ENCODE data around the gene MPND. TPM values are rescaled to one million over a fixed set of nuclear protein-coding genes. Genes with fewer than 3 reads are reported as not detected.
A peak's percentile ranks its signal among the peaks of the same experiment; 100 is the strongest.

MPND gene
- total RNA-seq, 2 donors from 2014 or later = 5.8 to 10.8 TPM

- no peak for ATAC-seq (ENCODE audit: insufficient number of reproducible peaks, low FRiP score, low read depth)
These were observed 32.0 kb downstream of the MPND start for GRCh38 chr19:4375164-4376027.

GRCh38 chr19:4376028-4376670 is 32.8 kb downstream of the MPND start:
- H3K27me3 ChIP-seq (replicated peaks; ENCODE audit: insufficient read depth) = no peaks in the 10 kb centered on the region
- H3K27ac ChIP-seq = peak overlapping the region; percentile 95 to 96
- no peak for ATAC-seq (ENCODE audit: insufficient number of reproducible peaks, low FRiP score, low read depth)
- H3K36me3 ChIP-seq = no peaks in the 10 kb centered on the region
- peaks cover 50 to 83% of the 10 kb centered on the region in 2 donors for H3K4me1 ChIP-seq (ENCODE audit: control insufficient read depth in 1 of 2, low read depth in 2 of 2)
- DNase-seq (ENCODE audit: low spot score) = no peak
- peak overlapping the region; percentile 4 for H3K4me3 ChIP-seq
- TF ChIP-seq CTCF (IDR thresholded peaks at IDR 0.05) = no peak
- no peaks in the 10 kb centered on the region for H3K9me3 ChIP-seq

More at GRCh38 chr19:4375164-4376027, 32.0 kb downstream of the MPND start:
- no peaks in the 10 kb centered on the region for H3K27me3 ChIP-seq (replicated peaks; ENCODE audit: insufficient read depth)
- no peaks in the 10 kb centered on the region for H3K36me3 ChIP-seq
- peak overlapping the region; percentile 38 for H3K4me3 ChIP-seq
- peak overlapping the region; percentile 95 to 96 for H3K27ac ChIP-seq
- peak; percentile 52 for TF ChIP-seq CTCF (IDR thresholded peaks at IDR 0.05)
- DNase-seq (ENCODE audit: low spot score) = no peak
- no peaks in the 10 kb centered on the region for H3K9me3 ChIP-seq
- H3K4me1 ChIP-seq (ENCODE audit: control insufficient read depth in 1 of 2, low read depth in 2 of 2) = peaks cover 56 to 88% of the 10 kb centered on the region in 2 donors

GRCh38 chr19:4376671-4376990 is 33.3 kb downstream of the MPND start:
- ATAC-seq (ENCODE audit: insufficient number of reproducible peaks, low FRiP score, low read depth) (no peak), DNase-seq (ENCODE audit: low spot score) (no peak)
- H3K4me3 ChIP-seq = no peak overlapping the region
- H3K27ac ChIP-seq = peak overlapping the region; percentile 95 to 96
- no peaks in the 10 kb centered on the region for H3K36me3 ChIP-seq
- no peaks in the 10 kb centered on the region for H3K27me3 ChIP-seq (replicated peaks; ENCODE audit: insufficient read depth)
- H3K9me3 ChIP-seq = no peaks in the 10 kb centered on the region
- H3K4me1 ChIP-seq (ENCODE audit: control insufficient read depth in 1 of 2, low read depth in 2 of 2) = peaks cover 50 to 78% of the 10 kb centered on the region in 2 donors
- TF ChIP-seq CTCF (IDR thresholded peaks at IDR 0.05) = no peak

GRCh38 chr19:4376991-4377781 is 33.8 kb downstream of the MPND start:
- H3K4me3 ChIP-seq = no peak overlapping the region
- no peaks in the 10 kb centered on the region for H3K9me3 ChIP-seq
- H3K4me1 ChIP-seq (ENCODE audit: control insufficient read depth in 1 of 2, low read depth in 2 of 2) = peaks cover 50 to 73% of the 10 kb centered on the region in 2 donors
- no peaks in the 10 kb centered on the region for H3K27me3 ChIP-seq (replicated peaks; ENCODE audit: insufficient read depth)
- no peak for ATAC-seq (ENCODE audit: insufficient number of reproducible peaks, low FRiP score, low read depth)
- peak overlapping the region; percentile 95 to 96 for H3K27ac ChIP-seq
- no peaks in the 10 kb centered on the region for H3K36me3 ChIP-seq
- no peak for DNase-seq (ENCODE audit: low spot score)
- no peak for TF ChIP-seq CTCF (IDR thresholded peaks at IDR 0.05)

- H3K36me3 ChIP-seq = no peaks in the 10 kb centered on the region
- no peak for DNase-seq (ENCODE audit: low spot score)
- peaks cover 36 to 56% of the 10 kb centered on the region in 2 donors for H3K4me1 ChIP-seq (ENCODE audit: control insufficient read depth in 1 of 2, low read depth in 2 of 2)
These were observed 35.5 kb downstream of the MPND start for GRCh38 chr19:4378886-4379285.

More at GRCh38 chr19:4378886-4379285, 35.5 kb downstream of the MPND start:
- no peak overlapping the region for H3K27ac ChIP-seq
- no peaks in the 10 kb centered on the region for H3K27me3 ChIP-seq (replicated peaks; ENCODE audit: insufficient read depth)
- H3K4me3 ChIP-seq = no peak overlapping the region
- no peak for ATAC-seq (ENCODE audit: insufficient number of reproducible peaks, low FRiP score, low read depth)
- H3K9me3 ChIP-seq = no peaks in the 10 kb centered on the region
- no peak for TF ChIP-seq CTCF (IDR thresholded peaks at IDR 0.05)

All from thoracic aorta (tissue), 2 donors.